ENCODE results near the gene ACTR1B.

DNA sequence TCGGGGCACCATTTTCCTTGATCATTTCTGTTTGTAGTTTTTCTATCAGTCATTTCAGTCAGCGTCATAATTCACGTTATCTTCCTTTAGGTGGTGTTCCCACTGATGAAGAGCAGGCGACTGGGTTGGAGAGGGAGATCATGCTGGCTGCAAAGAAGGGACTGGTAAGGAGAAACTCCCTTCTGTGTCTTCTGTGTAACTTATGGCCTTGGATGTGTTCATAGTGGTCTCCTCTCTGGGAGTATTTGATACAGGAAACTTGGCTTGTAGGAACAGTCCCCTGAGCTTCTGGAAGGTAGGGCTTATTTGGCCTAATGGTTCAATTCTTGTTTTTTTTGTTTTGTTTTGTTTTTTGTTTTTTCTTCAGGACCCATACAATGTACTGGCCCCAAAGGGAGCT lies 16.9 kb downstream of the ACTR1B start:
- no peak for TF ChIP-seq POLR2A (IDR thresholded peaks at IDR 0.05)
- TF ChIP-seq, protein P1, sequence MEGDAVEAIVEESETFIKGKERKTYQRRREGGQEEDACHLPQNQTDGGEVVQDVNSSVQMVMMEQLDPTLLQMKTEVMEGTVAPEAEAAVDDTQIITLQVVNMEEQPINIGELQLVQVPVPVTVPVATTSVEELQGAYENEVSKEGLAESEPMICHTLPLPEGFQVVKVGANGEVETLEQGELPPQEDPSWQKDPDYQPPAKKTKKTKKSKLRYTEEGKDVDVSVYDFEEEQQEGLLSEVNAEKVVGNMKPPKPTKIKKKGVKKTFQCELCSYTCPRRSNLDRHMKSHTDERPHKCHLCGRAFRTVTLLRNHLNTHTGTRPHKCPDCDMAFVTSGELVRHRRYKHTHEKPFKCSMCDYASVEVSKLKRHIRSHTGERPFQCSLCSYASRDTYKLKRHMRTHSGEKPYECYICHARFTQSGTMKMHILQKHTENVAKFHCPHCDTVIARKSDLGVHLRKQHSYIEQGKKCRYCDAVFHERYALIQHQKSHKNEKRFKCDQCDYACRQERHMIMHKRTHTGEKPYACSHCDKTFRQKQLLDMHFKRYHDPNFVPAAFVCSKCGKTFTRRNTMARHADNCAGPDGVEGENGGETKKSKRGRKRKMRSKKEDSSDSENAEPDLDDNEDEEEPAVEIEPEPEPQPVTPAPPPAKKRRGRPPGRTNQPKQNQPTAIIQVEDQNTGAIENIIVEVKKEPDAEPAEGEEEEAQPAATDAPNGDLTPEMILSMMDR (IDR thresholded peaks at IDR 0.05): no peak

Data from right lobe of liver (tissue), 4 donors.